NCI-H748 (cell line): ENCODE results near the gene SLC37A1.

ENCODE experiments used
- DNase-seq: peaks from one replicate; lab custom pipeline; 2025; ENCODE audit not compliant: unreplicated experiment; lab: John Stamatoyannopoulos, UW

Gene SLC37A1

GRCh38 chr21:42505090-42505726 lies 8.4 kb upstream of the SLC37A1 start:
- no peak for DNase-seq

GRCh38 chr21:42507418-42507817 lies 6.2 kb upstream of the SLC37A1 start:
- no peak for DNase-seq

GRCh38 chr21:42508371-42508770 lies 5.3 kb upstream of the SLC37A1 start:
- DNase-seq, result no peak

GRCh38 chr21:42509244-42509643 lies 4.4 kb upstream of the SLC37A1 start:
- no peak for DNase-seq

- DNase-seq, result no peak
Observed at GRCh38 chr21:42512346-42513034, 1.2 kb upstream of the SLC37A1 start.

GRCh38 chr21:42513985-42514882 lies 582 bp downstream of the SLC37A1 start:
- peak; percentile 69 for DNase-seq

- DNase-seq, result peak; percentile 54
Observed at GRCh38 chr21:42514883-42515228, 1.2 kb downstream of the SLC37A1 start.

- DNase-seq, result peak; percentile 95
Observed at GRCh38 chr21:42515708-42516502, 2.3 kb downstream of the SLC37A1 start.

GRCh38 chr21:42518215-42518614 lies 4.6 kb downstream of the SLC37A1 start:
- DNase-seq, result no peak

GRCh38 chr21:42518626-42519025 lies 5.0 kb downstream of the SLC37A1 start:
- no peak for DNase-seq

- DNase-seq, result no peak
Observed at GRCh38 chr21:42520628-42521253, 7.1 kb downstream of the SLC37A1 start.

GRCh38 chr21:42521384-42521783 lies 7.7 kb downstream of the SLC37A1 start:
- no peak for DNase-seq

- DNase-seq, result no peak
Observed at GRCh38 chr21:42521805-42522204, 8.2 kb downstream of the SLC37A1 start.

GRCh38 chr21:42522271-42522670 lies 8.6 kb downstream of the SLC37A1 start:
- no peak for DNase-seq

GRCh38 chr21:42522771-42523170 lies 9.1 kb downstream of the SLC37A1 start:
- DNase-seq, result no peak

GRCh38 chr21:42523211-42523610 lies 9.6 kb downstream of the SLC37A1 start:
- DNase-seq, result peak; percentile 27

GRCh38 chr21:42523941-42524340 lies 10.3 kb downstream of the SLC37A1 start:
- DNase-seq, result peak; percentile 95

- DNase-seq, result peak; percentile 96
Observed at GRCh38 chr21:42524341-42525028, 10.8 kb downstream of the SLC37A1 start.

- DNase-seq, result peak; percentile 68
Observed at GRCh38 chr21:42525029-42525581, 11.5 kb downstream of the SLC37A1 start.
